Lower leg skin (tissue), 3 donors: ENCODE results near the gene ITPKC.

ENCODE experiments used
- CTCF ChIP-seq, 3 donors: fragments of 450-650 bp; IDR thresholded peaks; one replicate each; pipeline ENCODE4 v1.5.1; 2016; ENCODE audit warnings: antibody characterized with exemption in 3 of 3, mild to moderate bottlenecking in 3 of 3, moderate library complexity in 2 of 3
- POLR2A ChIP-seq, 2 donors: fragments of 450-650 bp; IDR thresholded peaks; one replicate each; pipeline ENCODE4 v1.6.1; 2016 to 2017; ENCODE audit warnings: antibody characterized with exemption in 2 of 2, mild to moderate bottlenecking in 1 of 2, moderate library complexity in 1 of 2

- no peak for TF ChIP-seq CTCF (IDR thresholded peaks at IDR 0.05)
- no peak for TF ChIP-seq POLR2A (IDR thresholded peaks at IDR 0.05)
These were observed 47.1 kb downstream of the ITPKC start for GRCh38 chr19:40763963-40764362.
